GM12874 (cell line): Measurements from ENCODE around the gene SHQ1.

Source experiments
- CTCF ChIP-seq: IDR thresholded peaks from 2 replicates; pipeline ENCODE4 v1.5.1; 2011; ENCODE audit warnings: low read depth, mild to moderate bottlenecking, control low read depth, low read length, moderate library complexity; ENCODE audit not compliant: insufficient read depth

SHQ1 gene

GRCh38 chr3:72846166-72846565 lies 2.1 kb downstream of the SHQ1 start:
- TF ChIP-seq CTCF = no peak

- TF ChIP-seq CTCF = no peak
Measured at GRCh38 chr3:72844436-72844993, 3.7 kb downstream of the SHQ1 start.

GRCh38 chr3:72839057-72839456 lies 9.2 kb downstream of the SHQ1 start:
- no peak for TF ChIP-seq CTCF

GRCh38 chr3:72836923-72837322 lies 11.3 kb downstream of the SHQ1 start:
- no peak for TF ChIP-seq CTCF

GRCh38 chr3:72836416-72836815 lies 11.8 kb downstream of the SHQ1 start:
- TF ChIP-seq CTCF = no peak

- no peak for TF ChIP-seq CTCF
Measured at GRCh38 chr3:72830452-72831223, 17.6 kb downstream of the SHQ1 start.

GRCh38 chr3:72829701-72830100 lies 18.5 kb downstream of the SHQ1 start:
- no peak for TF ChIP-seq CTCF
